ENCODE data around the gene PLXDC1.

- TF ChIP-seq CTCF (IDR thresholded peaks at IDR 0.05) = no peak
- no peak for TF ChIP-seq ZFX (IDR thresholded peaks at IDR 0.05; ENCODE audit: borderline replicate concordance)
Observed at GRCh38 chr17:39100530-39100929, 50.9 kb downstream of the PLXDC1 start.
